MG63 (cell line): Measurements from ENCODE around the gene CCT3. TPM values are rescaled to one million over a fixed set of nuclear protein-coding genes. Genes with fewer than 3 reads are reported as not detected.
"Not testable (repeated sequence)": the region's sequence is repeated elsewhere in the genome, so short reads cannot be mapped to it uniquely, and the experiment has no call there.

ENCODE experiments used
- DNase-seq: peaks from one replicate; pipeline ENCODE4 v3.0.0-alpha.2; 2020
- H3K27me3 ChIP-seq: fragments of 250-450 bp; sonication (Bioruptor Pico); 2 replicates; pipeline ENCODE4 v1.5.1; 2020; ENCODE audit warnings: mild to moderate bottlenecking, moderate library complexity
- H3K36me3 ChIP-seq: fragments of 250-450 bp; sonication (Bioruptor Pico); 2 replicates; pipeline ENCODE4 v1.5.1; 2020; ENCODE audit warnings: mild to moderate bottlenecking, moderate library complexity
- H3K4me3 ChIP-seq: fragments of 250-450 bp; sonication (Bioruptor Pico); 2 replicates; pipeline ENCODE4 v1.5.1; 2020; ENCODE audit warnings: mild to moderate bottlenecking, moderate library complexity
- H3K9me3 ChIP-seq: fragments of 250-450 bp; sonication (Bioruptor Pico); 2 replicates; pipeline ENCODE4 v1.5.1; 2020; ENCODE audit warnings: mild to moderate bottlenecking, moderate library complexity
- total RNA-seq: library from RNA; depleted of rRNA; stranded (reverse); fragments of >200 nt; shearing (Covaris generic); gene quantifications from 2 replicates; pipeline ENCODE4 v1.2.3, GENCODE V29; 2014; ENCODE audit warnings: low replicate concordance

Gene CCT3
- total RNA-seq, 1 experiment from 2014 or later: 1,240 TPM

- H3K36me3 ChIP-seq, H3K9me3 ChIP-seq, DNase-seq, H3K4me3 ChIP-seq: not testable (repeated sequence)
- H3K27me3 ChIP-seq: peaks cover 26% of the 10 kb centered on the region
Observed at GRCh38 chr1:156352481-156352880, 14.4 kb upstream of the CCT3 start.

- no peak for DNase-seq
- H3K27me3 ChIP-seq: no peaks in the 10 kb centered on the region; the same call in none of the 2 replicates
- H3K36me3 ChIP-seq: no peaks in the 10 kb centered on the region
- no peaks in the 10 kb centered on the region for H3K9me3 ChIP-seq
- H3K4me3 ChIP-seq: no peak overlapping the region
Observed at GRCh38 chr1:156347331-156347730, 9.2 kb upstream of the CCT3 start.

GRCh38 chr1:156346636-156347035 is 8.5 kb upstream of the CCT3 start:
- no peak for DNase-seq
- Histone ChIP-seq H3K36me3 (no peaks in the 10 kb centered on the region), H3K9me3 (no peaks in the 10 kb centered on the region), H3K4me3 (no peak overlapping the region), H3K27me3 (no peaks in the 10 kb centered on the region; the same call in none of the 2 replicates)

DNA sequence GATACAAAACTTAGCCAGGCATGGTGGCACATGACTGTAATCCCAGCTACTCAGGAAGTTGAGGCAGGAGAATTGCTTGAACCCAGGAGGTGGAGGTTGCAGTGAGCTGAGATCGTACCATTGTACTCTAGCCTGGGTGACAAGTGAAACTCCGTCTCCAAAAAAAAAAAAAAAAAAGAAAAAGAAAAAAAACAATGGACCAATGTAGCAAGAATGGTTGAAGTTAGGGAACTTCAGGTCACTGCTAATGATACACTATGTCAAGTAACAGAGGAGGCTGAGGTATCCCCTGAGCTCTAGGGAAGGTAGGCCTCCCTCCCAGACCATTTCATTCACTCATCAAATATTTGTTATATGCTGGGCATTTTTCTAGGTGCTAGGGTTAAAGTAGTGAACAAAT is 7.9 kb upstream of the CCT3 start:
- not testable (repeated sequence) for H3K27me3 ChIP-seq, DNase-seq, H3K9me3 ChIP-seq, H3K36me3 ChIP-seq, H3K4me3 ChIP-seq

- no peak for DNase-seq
- H3K9me3 ChIP-seq: no peaks in the 10 kb centered on the region
Observed at GRCh38 chr1:156344409-156344808, 6.3 kb upstream of the CCT3 start.

GRCh38 chr1:156342166-156342955 is 4.3 kb upstream of the CCT3 start:
- no peak for DNase-seq
- no peak overlapping the region for H3K4me3 ChIP-seq
- H3K27me3 ChIP-seq: no peaks in the 10 kb centered on the region; the same call in 1 of the 2 replicates
- H3K9me3 ChIP-seq: no peaks in the 10 kb centered on the region
- no peaks in the 10 kb centered on the region; the same call in 1 of the 2 replicates for H3K36me3 ChIP-seq

More at GRCh38 chr1:156344409-156344808, 6.3 kb upstream of the CCT3 start:
- no peak overlapping the region for H3K4me3 ChIP-seq
- no peaks in the 10 kb centered on the region; the same call in none of the 2 replicates for H3K27me3 ChIP-seq
- H3K36me3 ChIP-seq: no peaks in the 10 kb centered on the region

- H3K36me3 ChIP-seq: peaks cover 42% of the 10 kb centered on the region
- no peak for DNase-seq
- no peaks in the 10 kb centered on the region for H3K27me3 ChIP-seq
- no peaks in the 10 kb centered on the region for H3K9me3 ChIP-seq
- peak overlapping the region; percentile 80 for H3K4me3 ChIP-seq
Observed at GRCh38 chr1:156337888-156338179, 258 bp downstream of the CCT3 start.

DNA sequence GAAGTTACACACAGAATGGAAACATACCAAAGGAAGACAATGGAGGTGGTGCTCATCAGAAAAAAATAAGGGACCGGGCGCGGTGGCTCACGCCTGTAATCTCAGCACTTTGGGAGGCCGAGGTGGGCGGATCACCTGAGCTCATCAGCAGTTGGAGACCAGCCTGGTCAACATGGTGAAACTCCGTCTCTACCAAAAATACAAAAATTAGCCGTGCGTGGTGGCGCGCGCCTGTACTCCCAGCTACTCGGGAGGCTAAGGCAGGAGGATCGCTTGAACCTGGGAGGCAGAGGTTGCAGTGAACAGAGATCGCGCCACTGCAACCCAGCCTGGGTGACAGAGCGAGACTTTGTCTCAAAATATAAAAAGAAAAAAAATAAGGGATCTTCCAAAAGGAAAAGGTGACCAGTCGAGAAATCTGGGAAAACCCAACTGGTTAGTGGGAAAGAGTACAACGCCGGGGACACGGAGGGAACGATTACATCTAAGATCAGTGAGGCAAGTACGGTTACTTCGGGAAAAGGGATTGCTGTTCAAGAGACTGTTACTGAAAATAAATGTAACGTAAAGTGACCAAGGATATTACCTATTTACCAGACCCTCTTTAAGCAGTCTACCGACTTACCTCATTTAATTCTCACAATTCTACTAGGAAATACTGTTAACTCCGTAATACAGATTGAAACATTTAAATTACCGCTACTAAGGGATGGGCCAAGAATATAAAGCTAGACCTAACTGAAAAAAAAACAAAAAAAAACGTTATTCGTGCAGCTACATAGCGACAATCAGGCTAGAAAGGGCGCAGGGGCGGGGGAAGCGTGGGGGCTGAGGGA is 822 bp downstream of the CCT3 start:
- no peaks in the 10 kb centered on the region for H3K27me3 ChIP-seq
- peak overlapping the region; percentile 80 for H3K4me3 ChIP-seq
- no peaks in the 10 kb centered on the region for H3K9me3 ChIP-seq
- peaks cover 48% of the 10 kb centered on the region for H3K36me3 ChIP-seq
- peak; percentile 16 for DNase-seq

DNA sequence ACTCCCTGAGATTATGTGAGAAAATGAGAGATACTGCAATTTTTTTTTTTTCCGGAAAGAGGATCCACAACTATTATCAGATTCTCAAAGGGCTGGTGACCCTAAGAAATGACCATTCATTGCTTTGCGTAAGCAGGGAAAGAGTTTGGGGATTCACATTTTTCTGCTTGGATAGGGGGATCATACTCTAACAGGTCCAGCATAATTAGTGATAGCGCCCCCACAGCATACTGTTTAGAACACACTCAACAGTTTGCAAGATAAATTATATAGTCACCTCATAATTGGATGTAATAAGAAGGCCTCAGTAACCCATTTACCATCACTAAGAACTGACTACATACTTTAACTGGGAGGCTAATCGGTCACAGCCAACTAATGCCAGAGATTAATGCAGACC is 1.9 kb downstream of the CCT3 start:
- H3K9me3 ChIP-seq: no peaks in the 10 kb centered on the region
- no peak for DNase-seq
- H3K4me3 ChIP-seq: peak overlapping the region; percentile 80
- peaks cover 58% of the 10 kb centered on the region for H3K36me3 ChIP-seq
- no peaks in the 10 kb centered on the region for H3K27me3 ChIP-seq

- peak; percentile 33 for DNase-seq
- not testable (repeated sequence) for H3K9me3 ChIP-seq, H3K27me3 ChIP-seq, H3K4me3 ChIP-seq
- H3K36me3 ChIP-seq: peaks cover 86% of the 10 kb centered on the region
Observed at GRCh38 chr1:156323179-156323578, 14.9 kb downstream of the CCT3 start.

DNA sequence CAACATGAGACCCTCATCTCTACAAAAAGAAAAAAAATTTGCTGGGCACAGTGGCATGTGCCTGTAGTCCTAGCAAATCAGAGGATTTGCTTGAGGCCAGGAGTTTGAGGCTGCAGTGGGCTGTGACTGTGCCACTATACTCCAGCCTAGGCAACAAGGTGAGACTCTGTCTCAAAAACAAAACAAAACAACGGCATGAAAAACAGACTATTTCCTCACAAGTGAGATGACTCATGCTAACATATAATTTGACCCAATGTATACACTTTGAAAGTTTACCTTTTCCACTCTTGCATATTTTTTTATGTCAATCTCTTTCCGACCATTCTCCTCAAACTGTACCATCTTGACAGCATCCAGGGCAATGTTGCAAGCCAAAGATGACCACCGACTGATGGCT is 17.5 kb downstream of the CCT3 start:
- Histone ChIP-seq H3K9me3 (no peaks in the 10 kb centered on the region), H3K4me3 (no peak overlapping the region), H3K36me3 (peaks cover 95% of the 10 kb centered on the region), H3K27me3 (no peaks in the 10 kb centered on the region)
- DNase-seq: no peak

GRCh38 chr1:156319664-156320063 is 18.4 kb downstream of the CCT3 start:
- no peaks in the 10 kb centered on the region for H3K27me3 ChIP-seq
- no peaks in the 10 kb centered on the region for H3K9me3 ChIP-seq
- H3K36me3 ChIP-seq: peaks cover 97% of the 10 kb centered on the region
- no peak for DNase-seq
- no peak overlapping the region for H3K4me3 ChIP-seq

DNA sequence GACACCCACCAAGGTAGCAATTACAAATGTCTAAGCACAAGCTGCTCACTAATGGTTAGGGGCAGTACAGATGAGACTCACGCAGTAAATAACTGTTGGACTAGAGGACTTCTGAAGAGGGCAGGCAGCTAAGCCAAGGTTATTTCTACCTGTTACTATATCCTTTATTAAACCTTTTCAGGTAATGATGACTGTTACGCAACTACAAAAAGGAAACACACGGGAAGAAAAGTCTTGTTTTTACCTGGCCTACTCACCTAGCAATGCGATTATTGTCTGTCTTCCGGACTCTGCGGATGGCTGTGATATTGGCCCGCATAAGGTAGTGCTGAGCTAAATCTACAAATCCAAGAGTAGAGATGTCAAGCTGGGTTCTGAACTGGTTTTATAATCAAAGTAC is 21.2 kb downstream of the CCT3 start:
- DNase-seq: no peak
- Histone ChIP-seq H3K36me3 (peaks cover 97% of the 10 kb centered on the region), H3K27me3 (no peaks in the 10 kb centered on the region), H3K9me3 (no peaks in the 10 kb centered on the region), H3K4me3 (no peak overlapping the region)

GRCh38 chr1:156310962-156311361 is 27.1 kb downstream of the CCT3 start:
- Histone ChIP-seq H3K4me3 (no peak overlapping the region), H3K27me3 (no peaks in the 10 kb centered on the region), H3K9me3 (no peaks in the 10 kb centered on the region), H3K36me3 (peaks cover 96% of the 10 kb centered on the region)
- peak; percentile 90 for DNase-seq

GRCh38 chr1:156308078-156308477 is 30.0 kb downstream of the CCT3 start:
- Histone ChIP-seq H3K36me3 (peaks cover 89% of the 10 kb centered on the region), H3K27me3 (no peaks in the 10 kb centered on the region), H3K9me3 (no peaks in the 10 kb centered on the region), H3K4me3 (no peak overlapping the region)
- no peak for DNase-seq

GRCh38 chr1:156305215-156305614 is 32.9 kb downstream of the CCT3 start:
- Histone ChIP-seq H3K9me3 (no peaks in the 10 kb centered on the region), H3K27me3 (no peaks in the 10 kb centered on the region), H3K36me3 (peaks cover 65% of the 10 kb centered on the region), H3K4me3 (no peak overlapping the region)
- no peak for DNase-seq

DNA sequence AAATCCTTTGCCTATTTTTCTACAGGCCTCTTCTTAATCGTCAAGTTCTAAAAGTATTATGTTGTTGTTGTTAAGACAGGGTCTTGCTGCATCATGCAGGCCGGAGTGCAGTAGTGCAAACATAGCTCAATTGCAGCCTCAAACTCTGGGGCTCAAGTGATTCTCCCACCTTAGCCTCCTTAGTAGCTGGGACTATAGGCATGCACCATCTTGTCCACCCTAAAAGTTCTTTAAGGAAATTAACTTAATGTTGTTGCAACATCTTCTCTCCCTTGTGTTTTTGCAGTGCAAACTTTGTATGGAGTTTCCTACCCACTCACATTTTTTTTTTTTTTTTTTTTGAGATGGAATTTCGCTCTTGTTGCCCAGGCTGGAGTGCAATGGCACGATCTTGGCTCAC is 34.9 kb downstream of the CCT3 start:
- H3K9me3 ChIP-seq: no peaks in the 10 kb centered on the region
- H3K27me3 ChIP-seq: no peaks in the 10 kb centered on the region
- no peak for DNase-seq
- no peak overlapping the region for H3K4me3 ChIP-seq
- H3K36me3 ChIP-seq: peaks cover 45% of the 10 kb centered on the region
